GM12872 (cell line): ENCODE results near the gene EPHB2.

Source experiments
- TF ChIP-seq, protein P1 (sequence below): IDR thresholded peaks from 3 replicates; pipeline ENCODE4 v1.5.1; 2011; ENCODE audit warnings: low read depth, mild to moderate bottlenecking, low read length, moderate library complexity; ENCODE audit not compliant: insufficient read depth

Gene EPHB2

DNA sequence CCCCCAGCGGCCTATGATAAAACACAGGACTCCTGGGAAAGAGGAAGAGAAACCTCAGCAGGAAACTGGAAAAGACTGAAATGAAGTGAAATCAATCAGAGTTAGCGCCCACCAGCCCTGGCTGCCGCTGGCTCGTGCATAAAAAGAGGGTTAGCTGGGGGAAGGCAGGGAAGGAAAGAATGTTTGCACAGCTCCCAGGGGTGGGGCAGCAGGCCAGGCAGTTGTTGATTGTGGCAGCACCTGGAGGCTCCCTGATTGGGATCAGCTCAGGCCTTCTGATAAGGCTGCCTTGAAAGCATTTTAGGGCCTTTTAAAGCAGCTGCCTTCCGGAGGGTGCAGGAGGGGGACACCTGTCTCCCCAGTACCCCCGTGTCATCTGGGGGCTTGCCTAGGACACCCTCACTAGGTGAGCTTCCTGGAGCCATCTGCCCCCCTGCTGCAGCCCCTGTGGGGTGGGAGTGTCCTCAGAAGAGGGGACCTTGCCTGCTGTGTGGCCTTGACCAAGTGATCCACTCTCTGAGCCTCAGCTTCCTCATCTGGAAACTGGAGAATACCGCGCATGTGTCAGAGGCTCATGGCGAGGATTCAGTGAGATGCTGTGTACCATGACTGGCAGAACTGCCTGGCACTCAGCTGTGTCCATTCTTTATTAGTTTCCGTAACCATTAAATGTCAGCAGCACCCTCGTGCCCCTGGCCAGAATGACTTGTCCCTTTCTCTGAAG is 6.6 kb downstream of the EPHB2 start:
- TF ChIP-seq, protein P1, sequence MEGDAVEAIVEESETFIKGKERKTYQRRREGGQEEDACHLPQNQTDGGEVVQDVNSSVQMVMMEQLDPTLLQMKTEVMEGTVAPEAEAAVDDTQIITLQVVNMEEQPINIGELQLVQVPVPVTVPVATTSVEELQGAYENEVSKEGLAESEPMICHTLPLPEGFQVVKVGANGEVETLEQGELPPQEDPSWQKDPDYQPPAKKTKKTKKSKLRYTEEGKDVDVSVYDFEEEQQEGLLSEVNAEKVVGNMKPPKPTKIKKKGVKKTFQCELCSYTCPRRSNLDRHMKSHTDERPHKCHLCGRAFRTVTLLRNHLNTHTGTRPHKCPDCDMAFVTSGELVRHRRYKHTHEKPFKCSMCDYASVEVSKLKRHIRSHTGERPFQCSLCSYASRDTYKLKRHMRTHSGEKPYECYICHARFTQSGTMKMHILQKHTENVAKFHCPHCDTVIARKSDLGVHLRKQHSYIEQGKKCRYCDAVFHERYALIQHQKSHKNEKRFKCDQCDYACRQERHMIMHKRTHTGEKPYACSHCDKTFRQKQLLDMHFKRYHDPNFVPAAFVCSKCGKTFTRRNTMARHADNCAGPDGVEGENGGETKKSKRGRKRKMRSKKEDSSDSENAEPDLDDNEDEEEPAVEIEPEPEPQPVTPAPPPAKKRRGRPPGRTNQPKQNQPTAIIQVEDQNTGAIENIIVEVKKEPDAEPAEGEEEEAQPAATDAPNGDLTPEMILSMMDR = no peak

DNA sequence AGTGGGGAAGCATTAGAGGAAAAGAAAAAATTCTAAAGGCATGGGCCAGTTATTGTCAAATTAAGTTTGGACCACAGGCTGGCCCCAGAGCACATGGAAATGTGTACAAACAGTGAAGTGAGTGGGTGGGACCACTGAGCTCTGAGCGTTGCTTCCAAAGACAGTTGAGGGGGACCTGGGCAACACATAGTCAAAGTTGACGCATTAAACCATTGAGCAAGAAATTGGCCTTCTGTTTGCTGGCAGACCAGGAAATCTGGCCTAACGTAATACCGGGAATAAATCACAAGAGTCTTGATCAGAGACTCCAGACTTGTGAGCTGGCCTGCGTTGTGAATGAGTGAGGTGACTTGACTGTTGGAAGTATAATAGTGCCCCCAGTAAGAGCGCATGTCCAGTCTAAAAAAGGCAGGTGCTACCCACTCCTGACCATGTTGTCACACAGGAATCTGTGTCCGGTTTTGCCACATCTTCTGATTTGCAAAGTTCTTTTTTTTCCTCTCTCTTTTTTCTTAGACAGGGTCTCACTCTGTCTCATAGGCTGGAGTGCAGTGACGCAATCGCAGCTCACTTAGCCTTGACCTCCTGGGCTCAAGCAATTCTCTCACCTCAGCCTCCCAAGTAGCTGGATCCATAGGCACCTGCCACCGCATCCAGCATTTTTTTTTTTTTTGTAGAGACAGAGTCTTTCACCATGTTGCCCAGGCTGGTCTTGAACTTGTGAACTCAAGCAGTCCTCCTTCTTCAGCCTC is 10.7 kb downstream of the EPHB2 start:
- TF ChIP-seq, protein P1 = no peak

DNA sequence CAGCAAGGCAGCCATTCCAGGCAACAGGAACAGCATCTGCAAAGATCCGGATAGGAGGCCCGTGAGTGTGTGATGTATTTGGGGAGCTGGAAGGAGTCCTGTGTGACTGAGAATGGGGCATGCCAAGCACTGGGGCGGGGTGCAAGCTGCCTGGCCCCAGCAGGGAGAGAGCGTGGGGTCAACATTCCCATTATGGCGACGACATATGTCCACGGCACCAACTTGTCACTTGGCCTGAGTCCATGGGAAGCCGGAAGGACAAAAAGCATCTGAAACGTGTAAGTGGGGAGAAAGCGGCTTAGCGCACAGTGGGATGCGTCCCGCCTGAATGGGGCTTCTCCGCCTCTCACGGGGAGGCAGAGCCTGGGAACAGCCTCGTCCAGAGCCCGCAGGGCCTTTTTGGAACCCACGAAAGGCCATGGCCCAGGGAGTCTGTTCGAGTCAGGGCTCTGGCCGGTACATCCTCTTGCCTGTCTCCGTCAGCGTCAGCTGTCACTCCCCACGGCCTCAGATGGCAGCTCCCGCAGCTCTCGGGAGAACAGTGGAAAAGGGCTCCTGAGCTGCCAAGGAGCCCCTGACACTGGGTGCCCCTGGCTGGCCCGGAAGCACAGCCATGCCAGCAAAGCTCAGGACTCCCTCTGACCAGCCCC is 12.4 kb downstream of the EPHB2 start:
- TF ChIP-seq, protein P1 = no peak

DNA sequence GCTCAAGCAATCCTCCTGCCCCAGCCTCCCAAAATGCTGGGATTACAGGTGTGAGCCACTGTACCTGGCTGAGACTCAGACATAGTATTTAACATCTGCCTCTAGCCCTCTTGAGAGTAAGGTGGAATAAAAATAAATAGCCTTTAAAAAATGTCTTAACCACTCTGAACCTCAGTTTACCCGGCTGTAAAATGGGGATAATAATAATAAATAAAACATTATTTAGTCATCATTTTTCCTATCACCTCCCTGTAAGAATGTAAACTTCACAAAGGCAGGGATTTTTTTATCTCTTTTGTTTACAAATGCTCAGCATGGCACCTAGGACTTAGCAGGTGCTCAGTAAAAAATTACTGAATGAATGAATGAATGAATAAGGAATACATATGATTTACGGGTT is 17.2 kb downstream of the EPHB2 start:
- TF ChIP-seq, protein P1 = no peak

DNA sequence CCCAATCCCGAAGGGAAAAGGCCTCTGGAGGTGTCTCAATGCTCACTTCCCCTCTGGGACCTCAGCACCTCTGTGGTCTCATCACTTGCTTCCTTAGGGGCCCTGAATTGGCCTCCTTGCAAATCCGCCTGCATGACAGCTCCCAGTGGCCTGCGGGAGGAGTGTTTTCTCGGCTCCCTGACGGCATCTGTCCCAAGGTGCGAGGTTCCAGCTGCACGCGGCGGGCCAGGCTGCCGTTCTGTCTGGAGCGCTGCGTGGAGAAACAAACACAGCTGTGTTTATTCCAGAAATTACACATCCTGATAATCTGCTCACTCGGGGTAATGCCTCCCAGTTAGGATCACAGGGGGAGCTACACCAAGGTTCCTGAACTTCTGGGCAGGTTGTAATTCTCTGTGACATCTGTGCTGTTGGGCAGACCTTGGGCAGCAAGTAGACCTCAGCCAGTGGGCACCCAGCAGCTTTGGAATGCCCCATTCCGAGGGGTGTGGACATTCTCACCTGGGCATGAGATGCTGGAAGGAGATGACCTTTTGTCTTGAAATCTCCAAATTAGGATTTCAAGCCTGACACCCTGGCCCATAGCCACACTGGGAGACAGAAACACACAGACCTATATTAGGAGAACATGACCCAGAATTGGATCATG is 18.2 kb downstream of the EPHB2 start:
- TF ChIP-seq, protein P1 = no peak

DNA sequence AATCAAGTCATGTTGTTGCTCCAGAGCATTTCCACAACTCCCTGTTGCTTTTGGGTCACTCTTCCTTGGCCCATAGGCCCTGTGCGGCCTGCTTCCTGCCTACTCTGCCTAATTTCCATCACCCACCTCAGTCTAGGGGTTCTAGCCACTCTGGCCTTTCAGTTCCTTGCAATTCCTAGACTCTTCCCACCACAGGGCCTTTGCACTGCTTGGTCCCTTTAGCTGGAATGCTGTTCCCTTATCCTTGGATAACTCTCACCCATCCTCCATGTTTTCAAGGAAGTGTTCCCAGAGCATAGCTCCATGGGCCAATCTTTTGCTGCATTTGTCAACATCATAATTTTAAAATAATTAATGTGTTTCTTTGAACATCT is 18.7 kb downstream of the EPHB2 start:
- TF ChIP-seq, protein P1 = no peak

DNA sequence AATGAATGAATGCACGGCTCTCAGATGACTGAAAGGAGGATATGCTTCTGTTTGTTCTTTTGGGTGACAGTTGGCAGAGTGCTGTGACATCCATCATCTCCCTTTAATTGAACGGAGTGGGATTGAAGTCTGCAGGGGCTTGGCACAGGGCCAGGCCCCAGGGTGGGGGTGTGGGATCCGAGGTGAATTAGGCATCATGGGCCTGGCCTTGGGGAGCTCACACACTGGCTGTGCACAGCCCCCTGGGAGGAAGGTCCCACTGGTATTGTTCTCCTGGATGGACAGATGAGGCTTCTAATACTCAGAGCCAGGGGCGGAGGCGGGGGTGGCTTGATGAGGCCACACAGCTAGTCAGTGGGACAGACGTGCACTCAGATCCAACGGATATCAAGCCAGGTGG is 19.3 kb downstream of the EPHB2 start:
- TF ChIP-seq, protein P1 = no peak
